Lower leg skin (tissue), 4 donors: ENCODE results near the gene CCSER2. TPM values are rescaled to one million over a fixed set of nuclear protein-coding genes. Genes with fewer than 3 reads are reported as not detected.

ENCODE experiments used
- DNase-seq, 2 donors: peaks; one replicate each; pipeline ENCODE4 v3.0.0-alpha.2; 2019; ENCODE audit warnings: low spot score in 2 of 2
- H3K4me3 ChIP-seq: fragments of 200-600 bp; sonication (generic); 2 replicates; pipeline ENCODE4 v1.5.1; 2017; ENCODE audit warnings: mild to moderate bottlenecking, low read depth; ENCODE audit not compliant: poor library complexity, severe bottlenecking
- CTCF ChIP-seq, 3 donors: fragments of 450-650 bp; IDR thresholded peaks; one replicate each; pipeline ENCODE4 v1.5.1; 2016; ENCODE audit warnings: antibody characterized with exemption in 3 of 3, mild to moderate bottlenecking in 3 of 3, moderate library complexity in 2 of 3
- POLR2A ChIP-seq, 2 donors: fragments of 450-650 bp; IDR thresholded peaks; one replicate each; pipeline ENCODE4 v1.6.1; 2016 to 2017; ENCODE audit warnings: antibody characterized with exemption in 2 of 2, mild to moderate bottlenecking in 1 of 2, moderate library complexity in 1 of 2
- WGBS, 2 donors: methylation state at CpG; one replicate each; pipeline ENCODE4 v1.1.5; 2018; 5-methylcytosine and 5-hydroxymethylcytosine counted together
- intact Hi-C: fragments of 100-400 bp; cut with DNase I; formaldehyde crosslinking; loops from one replicate; pipeline ENCODE4 v1.15.0; 2023; ENCODE audit warnings: low total_unique reads
- total RNA-seq, 4 donors: library from RNA; depleted of rRNA; stranded (reverse); fragments of >200 nt; gene quantifications; one replicate each; pipeline ENCODE4 v1.1.0, GENCODE V29; 2016

Gene CCSER2
- total RNA-seq, 4 donors from 2014 or later, result 33.3 to 69.5 (median 47.7) TPM

DNA sequence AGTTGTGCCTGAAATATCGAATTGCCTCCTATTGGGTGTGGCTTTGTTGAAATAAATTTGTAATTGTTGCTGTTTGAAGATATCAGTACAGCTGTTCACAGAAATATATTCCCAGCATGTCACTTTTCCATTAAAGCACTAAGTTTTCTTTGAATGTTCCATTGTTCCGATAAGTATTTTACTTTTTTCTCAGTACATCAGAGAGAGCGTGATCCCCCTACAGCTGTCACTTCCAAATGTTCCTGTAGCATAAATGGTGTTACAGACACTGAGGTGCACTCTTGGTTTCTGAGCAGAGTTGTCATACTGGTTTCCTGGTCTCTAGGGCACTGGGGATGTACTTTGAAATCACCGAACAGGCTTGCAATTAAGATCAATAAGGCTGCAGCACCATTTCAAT lies 189.2 kb downstream of the CCSER2 start:
- intact Hi-C loops, result no loop called here
- TF ChIP-seq POLR2A (IDR thresholded peaks at IDR 0.05), result no peak
- TF ChIP-seq CTCF (IDR thresholded peaks at IDR 0.05), result no peak
- no peak for DNase-seq
- 78 to 89% methylated on average over 4 of the region's 4 CpGs for WGBS, 2 donors
- H3K4me3 ChIP-seq, result no peak overlapping the region

DNA sequence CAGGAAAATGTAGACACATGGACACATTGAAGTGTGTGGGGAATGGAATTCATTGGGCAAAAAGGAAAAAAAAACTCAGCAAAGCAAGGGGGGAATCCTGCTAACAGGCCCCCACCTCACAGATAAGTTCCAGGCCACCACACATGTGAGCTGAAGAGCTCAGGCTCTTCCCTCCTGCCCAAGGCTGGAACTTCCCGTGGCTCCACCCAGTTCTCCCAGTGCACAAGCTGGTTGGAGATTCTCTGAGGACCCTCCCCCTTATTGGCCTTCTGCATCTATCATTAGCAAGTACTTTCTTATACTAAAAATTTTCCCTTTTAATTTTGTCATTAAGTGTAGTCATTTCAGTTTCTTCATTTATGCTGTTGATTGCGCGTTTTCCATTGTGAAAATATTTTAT lies 190.8 kb downstream of the CCSER2 start:
- intact Hi-C loops, result no loop called here
- WGBS, 2 donors, result 94 to 95% methylated on average over 3 of the region's 3 CpGs
- DNase-seq, result no peak
- TF ChIP-seq CTCF (IDR thresholded peaks at IDR 0.05) (no peak), POLR2A (IDR thresholded peaks at IDR 0.05) (no peak)
- H3K4me3 ChIP-seq, result no peak overlapping the region

- no peak for DNase-seq
- TF ChIP-seq POLR2A (IDR thresholded peaks at IDR 0.05), result no peak
- TF ChIP-seq CTCF (IDR thresholded peaks at IDR 0.05), result no peak
- WGBS, 2 donors, result 72% methylated on average over 8 of the region's 8 CpGs
- H3K4me3 ChIP-seq, result no peak overlapping the region
- intact Hi-C loops, result no loop called here
Observed at GRCh38 chr10:84521013-84521412, 192.6 kb downstream of the CCSER2 start.

- intact Hi-C loops, result no loop called here
- no peak overlapping the region for H3K4me3 ChIP-seq
- WGBS, 2 donors, result 78 to 82% methylated on average over 2 of the region's 2 CpGs
- no peak for TF ChIP-seq CTCF (IDR thresholded peaks at IDR 0.05)
- TF ChIP-seq POLR2A (IDR thresholded peaks at IDR 0.05), result no peak
- no peak for DNase-seq
Observed at GRCh38 chr10:84521468-84521867, 193.1 kb downstream of the CCSER2 start.

- 65 to 67% methylated on average over 9 of the region's 9 CpGs for WGBS, 2 donors
- TF ChIP-seq CTCF (IDR thresholded peaks at IDR 0.05), result no peak
- no peak for TF ChIP-seq POLR2A (IDR thresholded peaks at IDR 0.05)
- H3K4me3 ChIP-seq, result no peak overlapping the region
- DNase-seq, result no peak
- intact Hi-C loops, result no loop called here
Observed at GRCh38 chr10:84522612-84523462, 194.4 kb downstream of the CCSER2 start.

DNA sequence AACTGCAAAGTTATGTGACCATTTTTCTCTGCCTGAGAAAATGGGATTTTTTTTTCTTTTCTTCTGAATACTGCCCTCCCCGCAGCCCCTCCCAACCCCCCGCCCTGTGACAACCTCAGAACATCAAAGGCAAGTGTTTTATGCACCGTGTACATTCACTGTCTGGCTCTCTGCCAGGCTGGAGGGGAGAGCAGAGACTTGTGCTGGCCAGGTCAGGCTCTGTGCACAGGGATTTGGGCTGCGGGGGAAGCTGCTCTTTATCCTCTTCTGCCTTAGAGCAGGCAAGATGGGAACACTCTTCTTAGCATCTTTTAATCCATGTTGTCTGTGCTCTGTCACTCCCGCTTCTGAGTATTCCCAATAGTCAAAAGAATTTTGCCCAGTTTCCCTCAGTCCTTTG lies 195.1 kb downstream of the CCSER2 start:
- intact Hi-C loops, result no loop called here
- DNase-seq, result no peak
- WGBS, 2 donors, result 30 to 37% methylated on average over 5 of the region's 5 CpGs
- no peak overlapping the region for H3K4me3 ChIP-seq
- no peak for TF ChIP-seq POLR2A (IDR thresholded peaks at IDR 0.05)
- no peak for TF ChIP-seq CTCF (IDR thresholded peaks at IDR 0.05)
